HG02588 (cell line): Measurements from ENCODE around the gene GCNT1.
"Not testable (repeated sequence)": the region's sequence is repeated elsewhere in the genome, so short reads cannot be mapped to it uniquely, and the experiment has no call there.

Experiments used
- ATAC-seq: cut with Tn5 transposase; IDR thresholded peaks from one replicate; pipeline ENCODE4 v1.9.1; 2021; ENCODE audit warnings: mild to moderate bottlenecking, moderate library complexity; ENCODE audit not compliant: unreplicated experiment

Gene GCNT1

DNA sequence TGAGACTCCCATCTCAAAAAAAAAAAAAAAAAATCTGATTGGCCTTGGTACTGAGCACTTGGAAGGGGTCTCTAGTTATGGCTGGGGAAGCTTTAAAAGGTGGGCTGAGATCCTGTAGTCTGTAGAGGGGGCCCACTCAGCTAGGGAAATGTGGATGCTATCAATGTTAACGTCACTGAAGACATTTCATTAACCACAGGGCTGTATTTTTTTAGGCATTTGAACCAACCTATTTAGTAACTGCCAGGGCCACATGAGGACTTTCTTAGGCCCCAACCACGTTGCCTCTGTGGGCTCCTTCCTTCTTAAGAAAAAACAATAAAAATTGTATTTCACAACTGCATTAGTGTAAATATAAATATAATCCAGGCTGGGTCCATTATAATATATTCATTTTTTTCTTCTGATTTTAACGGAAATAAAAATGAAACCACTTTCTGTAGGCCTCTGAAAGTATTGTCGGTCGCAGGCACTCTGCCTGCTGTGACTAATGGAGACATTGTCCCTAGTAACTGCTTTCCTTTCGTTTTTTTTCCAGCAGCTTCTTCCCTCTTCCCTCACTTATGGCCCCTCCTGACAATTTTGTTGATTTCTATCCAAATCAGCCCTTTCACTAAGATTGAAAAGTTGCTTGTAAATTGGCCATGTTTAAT lies 71.6 kb downstream of the GCNT1 start:
- no peak for ATAC-seq

DNA sequence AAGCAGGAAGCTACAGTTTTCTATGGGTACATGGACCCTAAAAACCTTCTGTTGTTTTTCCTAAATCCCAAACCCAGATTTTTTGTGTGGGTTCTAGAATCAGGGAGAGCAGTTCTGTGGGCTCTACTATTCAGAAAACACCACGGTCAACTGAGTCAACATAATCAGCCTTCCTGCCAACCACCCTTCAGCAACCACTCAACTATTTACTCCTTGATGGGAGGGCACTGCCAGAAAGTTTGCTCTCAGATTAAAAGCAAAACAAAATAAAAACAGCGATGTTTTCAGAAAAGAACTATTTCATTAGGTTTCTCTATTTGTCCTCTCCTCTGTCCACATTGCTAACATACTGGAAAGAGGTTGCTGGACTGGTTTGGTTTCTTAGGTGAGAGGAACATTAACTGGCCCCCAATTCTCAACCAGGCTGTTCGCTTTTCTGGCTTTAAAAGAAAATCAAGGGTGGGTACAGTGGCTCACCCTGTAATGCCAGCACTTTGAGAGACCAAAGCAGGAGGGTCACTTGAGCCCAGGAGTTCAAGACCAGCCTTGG lies 72.3 kb downstream of the GCNT1 start:
- no peak for ATAC-seq

DNA sequence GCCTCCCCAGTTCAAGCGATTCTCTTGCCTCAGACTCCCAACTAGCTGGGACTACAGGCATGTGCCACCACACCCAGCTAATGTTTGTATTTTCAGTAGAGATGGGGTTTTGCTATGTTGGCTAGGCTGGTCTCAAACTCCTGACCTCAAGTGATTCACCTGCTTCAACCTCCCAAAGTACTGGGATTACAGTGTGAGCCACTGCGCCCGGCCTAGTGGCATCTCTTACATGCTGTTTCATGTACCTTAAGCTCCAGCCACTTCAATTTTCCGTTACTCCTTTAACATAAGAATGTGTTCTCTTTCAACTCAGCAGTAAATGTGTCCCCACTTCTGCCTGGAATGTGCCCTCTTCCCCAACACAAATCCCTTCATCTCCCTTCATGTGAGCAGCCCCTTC lies 73.9 kb downstream of the GCNT1 start:
- ATAC-seq: not testable (repeated sequence)

DNA sequence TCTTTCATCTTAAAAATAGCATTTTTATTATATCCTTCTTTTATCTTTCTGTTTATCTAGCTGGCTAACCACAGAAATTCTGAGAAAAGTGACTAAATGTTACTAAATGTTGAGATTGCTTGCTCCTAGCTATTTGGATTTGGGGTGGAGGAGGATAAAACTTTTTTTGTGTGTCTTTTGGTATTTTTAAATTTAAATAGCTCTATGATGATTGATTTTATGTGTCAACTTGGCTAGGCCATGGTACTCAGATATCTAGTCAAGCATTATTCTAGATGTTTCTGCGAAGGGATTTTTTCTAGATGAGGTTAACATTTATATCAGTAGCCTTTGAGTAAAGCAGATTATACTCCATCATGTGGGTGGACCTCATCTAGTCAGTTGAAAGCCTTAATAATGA lies 75.0 kb downstream of the GCNT1 start:
- ATAC-seq: no peak

DNA sequence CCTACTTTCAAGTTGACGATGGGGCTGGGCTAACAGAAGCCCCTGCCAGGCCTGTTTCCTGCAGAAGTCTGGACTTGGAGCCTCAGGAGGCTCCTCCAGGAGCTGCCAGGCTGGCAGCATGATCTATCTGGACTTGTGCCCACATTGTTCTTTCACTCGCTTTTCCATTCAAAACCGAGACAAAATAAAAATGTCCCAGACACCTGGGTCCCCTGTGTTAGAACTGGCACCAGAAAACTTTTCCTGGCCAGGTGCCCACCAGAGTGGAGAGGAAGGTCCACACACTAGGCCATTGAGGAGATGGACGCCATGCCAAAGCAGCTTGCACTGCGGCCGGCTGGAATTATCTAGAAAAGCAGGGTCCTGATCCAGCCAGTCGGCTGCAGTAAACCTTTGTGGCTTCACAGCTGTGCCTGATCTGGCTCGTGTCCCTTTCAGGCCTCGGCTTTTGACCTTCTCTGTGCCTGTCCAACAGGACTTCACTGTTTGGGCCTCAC lies 78.2 kb downstream of the GCNT1 start:
- no peak for ATAC-seq

DNA sequence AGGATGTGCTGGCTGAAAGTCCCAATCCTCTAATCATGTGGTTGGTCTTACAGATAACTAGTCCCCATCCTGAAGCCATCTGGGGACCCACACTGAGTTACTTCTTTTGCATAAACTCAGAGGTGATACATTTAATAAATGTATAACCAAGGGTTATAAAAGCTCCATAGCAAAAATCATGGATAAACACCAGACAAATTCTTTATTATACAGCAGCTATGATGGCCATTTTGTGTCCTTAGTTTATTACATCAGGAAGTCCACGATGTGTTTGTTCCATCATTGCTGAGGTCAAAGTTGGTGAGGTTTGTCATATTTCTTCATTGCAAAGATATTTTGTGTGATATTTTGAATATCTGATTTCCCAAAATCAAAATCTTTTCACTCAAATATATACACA lies 80.2 kb downstream of the GCNT1 start:
- ATAC-seq: no peak

DNA sequence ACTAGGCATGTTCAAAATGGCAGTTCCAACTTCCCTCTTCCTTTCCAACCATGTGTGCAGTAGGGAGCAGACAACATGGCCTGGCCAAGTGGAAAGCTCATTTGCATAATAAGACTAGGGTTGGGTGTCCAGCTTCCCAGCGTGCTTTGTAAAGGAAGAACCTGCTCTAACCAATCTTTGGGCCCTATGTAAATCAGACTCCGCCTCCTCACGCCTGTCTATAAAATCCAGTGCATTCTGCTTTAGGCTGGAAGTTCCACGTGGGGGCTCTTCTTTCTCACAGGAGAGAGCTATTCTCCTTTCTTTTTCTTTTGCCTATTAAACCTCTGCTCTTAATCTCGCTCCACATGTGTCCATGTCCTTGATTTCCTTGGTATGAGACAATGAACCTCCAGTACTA lies 83.4 kb downstream of the GCNT1 start:
- ATAC-seq: no peak

DNA sequence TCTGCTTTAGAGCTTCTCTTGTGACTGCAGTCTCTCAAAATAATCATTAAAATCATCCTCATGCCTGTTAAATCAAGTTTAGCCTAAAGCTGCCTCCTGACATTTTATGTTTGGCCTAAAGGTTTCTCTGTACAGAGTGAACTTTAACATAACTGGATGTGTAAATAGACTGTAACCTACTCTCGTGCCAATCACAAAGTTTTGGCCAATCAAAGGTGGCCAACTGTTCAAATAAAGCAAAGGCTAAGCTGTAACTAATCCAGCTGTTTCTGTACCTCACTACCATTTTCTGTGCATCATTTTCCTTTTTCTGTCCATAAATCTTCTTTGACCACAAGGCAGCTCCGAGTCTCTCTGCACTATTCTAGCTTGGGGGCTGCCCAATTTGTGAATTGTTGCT lies 86.2 kb downstream of the GCNT1 start:
- no peak for ATAC-seq

DNA sequence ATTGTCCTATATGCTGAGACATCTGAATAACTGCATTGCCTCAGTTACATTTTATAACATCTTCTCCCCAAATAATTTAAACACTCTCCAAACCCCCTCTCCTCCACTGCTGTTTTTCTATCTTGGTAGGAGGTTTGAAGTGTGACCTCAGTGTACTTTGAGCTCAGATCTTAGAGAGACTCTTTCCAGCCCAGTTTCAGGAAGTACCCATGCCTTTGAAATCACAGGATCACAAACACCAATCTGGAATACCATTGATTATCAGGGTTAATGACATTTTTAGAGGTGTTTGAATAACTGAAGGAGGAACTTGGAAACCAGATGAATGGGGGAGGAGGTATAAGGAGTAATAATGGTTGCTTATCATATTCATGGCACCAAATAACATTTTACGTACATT lies 93.2 kb downstream of the GCNT1 start:
- ATAC-seq: no peak

DNA sequence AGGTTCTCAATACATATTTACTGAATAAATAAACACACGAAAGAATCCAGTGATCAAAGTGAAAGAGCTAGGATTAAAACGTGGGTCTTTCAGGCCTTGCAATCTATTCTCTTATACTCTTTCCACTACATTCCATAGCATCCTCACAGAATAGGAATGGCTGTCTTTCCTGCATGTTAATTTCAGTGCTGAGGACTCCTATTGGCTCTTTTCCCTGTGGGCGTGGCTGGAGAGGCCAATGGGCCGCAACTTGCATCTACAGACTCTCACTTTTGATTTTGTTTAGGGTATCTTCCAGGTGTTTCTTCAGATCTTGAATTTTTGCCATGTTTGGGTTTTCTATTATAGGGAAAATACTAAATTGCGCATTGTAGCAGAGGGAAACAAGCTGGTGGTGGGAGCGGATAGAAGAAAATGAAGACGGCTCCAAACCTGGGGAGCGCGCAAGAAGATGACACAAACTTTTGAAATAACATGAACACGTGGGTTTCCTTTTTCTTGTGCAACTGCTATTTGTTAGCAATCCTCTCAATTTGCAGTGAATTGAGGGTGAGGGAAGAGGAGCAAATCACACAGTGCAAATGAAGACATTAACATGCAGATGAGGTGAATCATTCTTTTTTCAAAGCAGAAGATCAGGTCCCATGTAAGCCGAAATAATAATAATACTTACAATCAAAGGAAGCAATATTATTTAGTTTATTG lies 93.9 kb downstream of the GCNT1 start:
- no peak for ATAC-seq

DNA sequence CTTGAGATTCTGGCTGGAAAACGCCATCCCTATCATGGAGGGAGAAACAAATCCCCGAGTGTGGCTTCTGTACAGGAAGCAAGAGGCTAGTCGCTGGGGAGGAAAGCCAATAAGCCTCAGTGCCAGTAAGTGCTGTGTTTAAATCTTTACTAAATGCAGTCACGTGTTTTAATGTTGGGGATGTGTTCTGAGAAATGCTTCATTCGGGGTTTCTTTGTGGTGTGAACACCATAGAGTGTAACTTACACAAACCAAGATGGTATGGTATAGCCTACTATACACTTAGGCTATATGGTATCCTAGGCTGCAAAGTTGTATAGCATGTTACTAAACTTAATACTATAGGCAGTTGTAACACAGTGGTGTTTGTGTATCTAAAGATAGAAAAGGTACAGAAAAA lies 94.7 kb downstream of the GCNT1 start:
- no peak for ATAC-seq
